Osteoblast (primary cell): ENCODE data around the gene SPINT1. TPM values are rescaled to one million over a fixed set of nuclear protein-coding genes. Genes with fewer than 3 reads are reported as not detected.

Source experiments
- DNase-seq: peaks from one replicate; pipeline ENCODE4 v3.0.0; 2011; ENCODE audit warnings: low spot score, mixed read lengths; ENCODE audit not compliant: insufficient read length; ENCODE audit errors: missing footprints
- H2AFZ ChIP-seq: 2 replicates; pipeline ENCODE4 v1.6.0; 2011; ENCODE audit warnings: mild to moderate bottlenecking, low read length
- H3K27ac ChIP-seq: 2 replicates; pipeline ENCODE4 v1.5.1; 2011; ENCODE audit warnings: mild to moderate bottlenecking, low read depth, low read length, moderate library complexity
- H3K27me3 ChIP-seq: 2 replicates; pipeline ENCODE4 v1.6.0; 2012; ENCODE audit warnings: mild to moderate bottlenecking, control low read depth, inconsistent platforms, low read length, moderate library complexity; ENCODE audit not compliant: insufficient read depth
- H3K36me3 ChIP-seq: 2 replicates; pipeline ENCODE4 v1.5.1; 2011; ENCODE audit warnings: mild to moderate bottlenecking, low read length, control low read depth, moderate library complexity; ENCODE audit not compliant: insufficient read depth
- H3K4me1 ChIP-seq: 2 replicates; pipeline ENCODE4 v1.5.1; 2011; ENCODE audit warnings: mild to moderate bottlenecking, low read length, control low read depth, moderate library complexity; ENCODE audit not compliant: insufficient read depth
- H3K4me2 ChIP-seq: 2 replicates; pipeline ENCODE4 v1.6.0; 2011; ENCODE audit warnings: mild to moderate bottlenecking, low read length; ENCODE audit not compliant: insufficient read depth
- H3K4me3 ChIP-seq: fragments of 200-600 bp; sonication (generic); 3 replicates; pipeline ENCODE4 v1.5.1; 2012; ENCODE audit warnings: mild to moderate bottlenecking, low read length, inconsistent platforms; ENCODE audit not compliant: insufficient read depth
- H3K79me2 ChIP-seq: 2 replicates; pipeline ENCODE4 v1.6.0; 2012; ENCODE audit warnings: mild to moderate bottlenecking, low read length, control low read depth, inconsistent platforms; ENCODE audit not compliant: insufficient read depth
- H3K9me3 ChIP-seq: 2 replicates; pipeline ENCODE4 v1.5.1; 2011; ENCODE audit warnings: low read depth, low read length, control low read depth
- H4K20me1 ChIP-seq: 2 replicates; pipeline ENCODE4 v1.6.0; 2012; ENCODE audit warnings: mild to moderate bottlenecking, low read length, control low read depth; ENCODE audit not compliant: insufficient read depth
- CTCF ChIP-seq: IDR thresholded peaks from 2 replicates; pipeline ENCODE4 v1.5.1; 2011; ENCODE audit warnings: mild to moderate bottlenecking, low read depth, low read length, moderate library complexity; ENCODE audit errors: extremely low read depth
- total RNA-seq: library from RNA; depleted of rRNA; stranded (reverse); fragments of >200 nt; gene quantifications from 2 replicates; pipeline ENCODE4 v1.2.3, GENCODE V29; 2012

The SPINT1 gene
- total RNA-seq, 1 donor = 0.72 TPM

- Histone ChIP-seq H3K79me2 (peaks cover 66% of the 10 kb centered on the region), H3K4me2 (no peak overlapping the region), H4K20me1 (peaks cover 5% of the 10 kb centered on the region), H3K4me3 (no peak overlapping the region), H3K27ac (no peak overlapping the region), H3K27me3 (no peaks in the 10 kb centered on the region), H2AFZ (no peak overlapping the region), H3K9me3 (no peaks in the 10 kb centered on the region), H3K36me3 (peaks cover 3% of the 10 kb centered on the region), H3K4me1 (peaks cover 7% of the 10 kb centered on the region)
- TF ChIP-seq CTCF = no peak
- no peak for DNase-seq
These were observed 40.8 kb upstream of the SPINT1 start for GRCh38 chr15:40803076-40803475.

GRCh38 chr15:40803688-40804087 is 40.2 kb upstream of the SPINT1 start:
- no peak overlapping the region for H3K4me3 ChIP-seq
- no peaks in the 10 kb centered on the region for H3K9me3 ChIP-seq
- peaks cover 64% of the 10 kb centered on the region for H3K79me2 ChIP-seq
- no peak overlapping the region for H3K4me2 ChIP-seq
- DNase-seq = no peak
- H3K4me1 ChIP-seq = peaks cover 11% of the 10 kb centered on the region
- TF ChIP-seq CTCF = no peak
- no peak overlapping the region for H3K27ac ChIP-seq
- H3K36me3 ChIP-seq = peaks cover 3% of the 10 kb centered on the region
- H2AFZ ChIP-seq = no peak overlapping the region
- no peaks in the 10 kb centered on the region for H3K27me3 ChIP-seq
- H4K20me1 ChIP-seq = peaks cover 5% of the 10 kb centered on the region

GRCh38 chr15:40806672-40807027 is 37.2 kb upstream of the SPINT1 start:
- H2AFZ ChIP-seq = peak overlapping the region; percentile 99
- peak overlapping the region; percentile 98 for H3K4me3 ChIP-seq
- H3K36me3 ChIP-seq = peaks cover 7% of the 10 kb centered on the region
- H4K20me1 ChIP-seq = no peaks in the 10 kb centered on the region
- H3K27ac ChIP-seq = peak overlapping the region; percentile 72
- no peaks in the 10 kb centered on the region for H3K27me3 ChIP-seq
- H3K9me3 ChIP-seq = no peaks in the 10 kb centered on the region
- TF ChIP-seq CTCF = no peak
- DNase-seq = no peak
- H3K4me2 ChIP-seq = peak overlapping the region; percentile 96
- H3K79me2 ChIP-seq = peaks cover 53% of the 10 kb centered on the region
- H3K4me1 ChIP-seq = peaks cover 11% of the 10 kb centered on the region

GRCh38 chr15:40807028-40807887 is 36.6 kb upstream of the SPINT1 start, which contains the start of the genes DNAJC17 and ZFYVE19:
TSS of gene DNAJC17 (minus strand) at chr15:40807473. CDS start at chr15:40807446, 27 bp downstream.
TSS of gene ZFYVE19 (plus strand) at chr15:40807089. CDS start at chr15:40807590, 501 bp downstream.
- no peak for TF ChIP-seq CTCF
- H3K9me3 ChIP-seq = no peaks in the 10 kb centered on the region
- DNase-seq = peak; percentile 99
- peak within 1 kb of the TSS; percentile 72 for H3K27ac ChIP-seq
- peak within 1 kb of the TSS; percentile 96 for H3K4me2 ChIP-seq
- peak within 1 kb of the TSS; percentile 98 for H3K4me3 ChIP-seq
- H3K36me3 ChIP-seq = peaks cover 7% of the 10 kb centered on the region
- H3K27me3 ChIP-seq = no peaks in the 10 kb centered on the region
- peaks cover 47% of the 10 kb centered on the region for H3K79me2 ChIP-seq
- H3K4me1 ChIP-seq = peaks cover 11% of the 10 kb centered on the region
- H4K20me1 ChIP-seq = no peaks in the 10 kb centered on the region
- peak within 1 kb of the TSS; percentile 99 for H2AFZ ChIP-seq
